HG03108 (cell line): ENCODE measurements around the gene SKAP1.

Experiments used
- ATAC-seq: cut with Tn5 transposase; IDR thresholded peaks from one replicate; pipeline ENCODE4 v1.9.1; 2021; ENCODE audit warnings: moderate library complexity; ENCODE audit not compliant: unreplicated experiment

The SKAP1 gene

GRCh38 chr17:48125829-48126531 is 304.0 kb downstream of the SKAP1 start:
- ATAC-seq = no peak

- no peak for ATAC-seq
These were observed 306.1 kb downstream of the SKAP1 start for GRCh38 chr17:48123776-48124388.

- no peak for ATAC-seq
These were observed 306.9 kb downstream of the SKAP1 start for GRCh38 chr17:48123111-48123510.

GRCh38 chr17:48122665-48123045 is 307.4 kb downstream of the SKAP1 start:
- no peak for ATAC-seq

GRCh38 chr17:48121923-48122664 is 307.9 kb downstream of the SKAP1 start:
- no peak for ATAC-seq

GRCh38 chr17:48113201-48113676 is 316.8 kb downstream of the SKAP1 start:
- ATAC-seq = no peak

GRCh38 chr17:48111937-48112241 is 318.1 kb downstream of the SKAP1 start:
- ATAC-seq = no peak

GRCh38 chr17:48110761-48111160 is 319.3 kb downstream of the SKAP1 start:
- no peak for ATAC-seq

GRCh38 chr17:48107137-48108055 is 322.6 kb downstream of the SKAP1 start, which contains the start of gene SNX11:
Gene SNX11 (plus strand): TSS chr17:48107766. CDS start chr17:48112044, 4,278 bp downstream.
- peak; percentile 71 for ATAC-seq

- ATAC-seq = no peak
These were observed 323.2 kb downstream of the SKAP1 start for GRCh38 chr17:48106802-48107136.

GRCh38 chr17:48104440-48104839 is 325.6 kb downstream of the SKAP1 start:
- no peak for ATAC-seq

GRCh38 chr17:48102798-48103715 is 327.0 kb downstream of the SKAP1 start:
- no peak for ATAC-seq

- no peak for ATAC-seq
These were observed 327.8 kb downstream of the SKAP1 start for GRCh38 chr17:48102043-48102750.

- peak; percentile 83 for ATAC-seq
These were observed 328.8 kb downstream of the SKAP1 start, which contains the start of gene CBX1 for GRCh38 chr17:48101012-48101720. Gene CBX1 (minus strand): TSS chr17:48101478. CDS start chr17:48077004, 24,474 bp downstream.

- ATAC-seq = no peak
These were observed 329.4 kb downstream of the SKAP1 start for GRCh38 chr17:48100591-48101011.

- ATAC-seq = no peak
These were observed 329.9 kb downstream of the SKAP1 start for GRCh38 chr17:48100160-48100559.

GRCh38 chr17:48095611-48096010 is 334.4 kb downstream of the SKAP1 start:
- no peak for ATAC-seq

GRCh38 chr17:48093341-48094045 is 336.5 kb downstream of the SKAP1 start:
- ATAC-seq = no peak
